ENCODE data around the gene CASQ2. TPM values are rescaled to one million over a fixed set of nuclear protein-coding genes. Genes with fewer than 3 reads are reported as not detected.

CASQ2 gene
- total RNA-seq, 1 donor from 2014 or later: not detected

DNA sequence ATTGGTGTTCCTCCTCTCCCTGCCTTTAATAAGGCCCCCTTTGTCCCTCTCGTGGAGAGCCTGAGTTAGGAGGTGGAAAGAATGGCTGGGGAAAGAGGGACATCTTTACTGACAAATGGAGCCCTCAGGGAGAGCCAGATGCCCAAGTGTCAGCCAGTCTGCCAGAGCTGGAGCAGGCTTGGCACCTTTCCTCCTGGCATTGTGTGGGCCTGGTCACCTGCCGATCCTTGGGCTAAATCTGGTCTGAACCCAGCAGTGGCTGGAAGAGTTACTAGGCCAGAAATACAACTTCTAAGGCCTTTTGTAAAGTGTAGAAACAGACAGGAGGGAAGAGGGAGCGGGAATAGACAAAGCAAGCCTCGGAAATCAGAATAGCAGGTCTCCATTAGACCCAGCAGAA, 101.8 kb downstream of the CASQ2 start:
- no peaks in the 10 kb centered on the region for H3K27me3 Mint-ChIP-seq
- TF ChIP-seq, protein P1, sequence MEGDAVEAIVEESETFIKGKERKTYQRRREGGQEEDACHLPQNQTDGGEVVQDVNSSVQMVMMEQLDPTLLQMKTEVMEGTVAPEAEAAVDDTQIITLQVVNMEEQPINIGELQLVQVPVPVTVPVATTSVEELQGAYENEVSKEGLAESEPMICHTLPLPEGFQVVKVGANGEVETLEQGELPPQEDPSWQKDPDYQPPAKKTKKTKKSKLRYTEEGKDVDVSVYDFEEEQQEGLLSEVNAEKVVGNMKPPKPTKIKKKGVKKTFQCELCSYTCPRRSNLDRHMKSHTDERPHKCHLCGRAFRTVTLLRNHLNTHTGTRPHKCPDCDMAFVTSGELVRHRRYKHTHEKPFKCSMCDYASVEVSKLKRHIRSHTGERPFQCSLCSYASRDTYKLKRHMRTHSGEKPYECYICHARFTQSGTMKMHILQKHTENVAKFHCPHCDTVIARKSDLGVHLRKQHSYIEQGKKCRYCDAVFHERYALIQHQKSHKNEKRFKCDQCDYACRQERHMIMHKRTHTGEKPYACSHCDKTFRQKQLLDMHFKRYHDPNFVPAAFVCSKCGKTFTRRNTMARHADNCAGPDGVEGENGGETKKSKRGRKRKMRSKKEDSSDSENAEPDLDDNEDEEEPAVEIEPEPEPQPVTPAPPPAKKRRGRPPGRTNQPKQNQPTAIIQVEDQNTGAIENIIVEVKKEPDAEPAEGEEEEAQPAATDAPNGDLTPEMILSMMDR (IDR thresholded peaks at IDR 0.05; ENCODE audit: unreplicated experiment): no peak
- H3K4me1 Mint-ChIP-seq (ENCODE audit: low read depth): peaks cover 14% of the 10 kb centered on the region
- H3K4me3 Mint-ChIP-seq (ENCODE audit: low read depth): no peak overlapping the region
- DNase-seq (ENCODE audit: low spot score, unreplicated experiment): no peak
- H3K36me3 Mint-ChIP-seq (ENCODE audit: insufficient read depth): peaks cover 22% of the 10 kb centered on the region
- H3K9me3 Mint-ChIP-seq (ENCODE audit: low read depth): no peaks in the 10 kb centered on the region
- peak overlapping the region; percentile 85 for H3K27ac Mint-ChIP-seq

DNA sequence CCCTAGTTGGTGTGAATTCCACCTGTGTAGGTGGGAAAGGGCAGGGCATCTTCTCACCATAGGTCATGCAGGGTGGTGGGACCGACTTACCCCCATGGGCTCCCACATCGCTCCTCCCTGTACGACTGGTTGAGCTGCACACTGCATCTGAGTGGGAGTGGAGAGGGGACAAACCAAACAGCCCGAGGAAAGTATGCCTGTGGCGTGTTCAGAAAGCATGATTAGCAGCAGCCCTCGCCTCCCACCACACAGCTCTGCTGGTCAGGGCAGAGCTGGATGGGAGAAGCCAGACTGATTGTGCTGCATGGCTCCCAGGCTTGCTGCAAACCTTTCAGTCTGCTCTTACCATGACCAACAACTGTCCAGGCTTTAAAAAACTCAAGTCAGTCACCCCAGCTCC, 102.3 kb downstream of the CASQ2 start:
- H3K27ac Mint-ChIP-seq: no peak overlapping the region
- TF ChIP-seq, protein P1 (IDR thresholded peaks at IDR 0.05; ENCODE audit: unreplicated experiment): no peak
- DNase-seq (ENCODE audit: low spot score, unreplicated experiment): no peak

DNA sequence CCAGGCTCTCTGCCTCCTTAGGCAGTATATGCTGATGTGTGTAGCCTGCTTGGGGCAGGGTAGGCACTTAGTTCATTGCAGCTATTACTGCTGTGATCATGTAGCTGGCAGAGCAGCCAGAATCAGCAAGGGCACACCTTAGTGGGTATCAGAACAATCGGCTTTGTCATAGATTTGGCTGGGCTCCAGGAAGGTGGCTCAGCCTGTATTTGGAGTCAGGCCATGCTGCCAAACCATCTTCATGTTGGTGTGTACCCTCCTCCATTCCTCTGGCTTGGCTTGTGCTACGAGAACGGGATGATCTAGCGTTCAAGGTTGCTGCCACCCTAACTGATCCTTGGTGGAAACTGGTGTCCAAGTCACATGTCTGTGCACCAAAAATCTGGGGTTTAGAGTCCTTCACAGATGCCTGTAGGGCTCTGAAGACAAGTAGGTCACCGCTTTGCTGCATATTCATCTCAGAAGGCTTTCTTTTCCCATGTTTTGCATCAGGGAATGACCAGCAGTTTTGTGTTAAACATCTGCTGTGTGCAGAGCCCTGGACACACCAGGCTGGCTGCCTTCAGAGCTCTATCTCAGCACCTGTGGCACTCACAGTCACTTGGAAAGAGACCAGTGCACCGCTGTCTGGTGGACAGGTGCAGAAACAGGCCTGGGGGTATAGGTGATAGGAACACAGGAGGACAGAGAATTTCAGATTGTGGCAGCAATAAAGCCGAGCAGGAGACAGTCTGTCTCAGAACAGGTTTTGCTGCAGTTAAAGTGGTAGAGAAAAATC, 103.0 kb downstream of the CASQ2 start:
- peak overlapping the region; percentile 69 for H3K27ac Mint-ChIP-seq
- peaks cover 24% of the 10 kb centered on the region for H3K36me3 Mint-ChIP-seq (ENCODE audit: insufficient read depth)

More for the DNA sequence above, 102.3 kb downstream of the CASQ2 start:
- peaks cover 22% of the 10 kb centered on the region for H3K36me3 Mint-ChIP-seq (ENCODE audit: insufficient read depth)
- H3K4me1 Mint-ChIP-seq (ENCODE audit: low read depth): peaks cover 9% of the 10 kb centered on the region
- H3K4me3 Mint-ChIP-seq (ENCODE audit: low read depth): no peak overlapping the region
- H3K9me3 Mint-ChIP-seq (ENCODE audit: low read depth): no peaks in the 10 kb centered on the region
- H3K27me3 Mint-ChIP-seq: no peaks in the 10 kb centered on the region

DNA sequence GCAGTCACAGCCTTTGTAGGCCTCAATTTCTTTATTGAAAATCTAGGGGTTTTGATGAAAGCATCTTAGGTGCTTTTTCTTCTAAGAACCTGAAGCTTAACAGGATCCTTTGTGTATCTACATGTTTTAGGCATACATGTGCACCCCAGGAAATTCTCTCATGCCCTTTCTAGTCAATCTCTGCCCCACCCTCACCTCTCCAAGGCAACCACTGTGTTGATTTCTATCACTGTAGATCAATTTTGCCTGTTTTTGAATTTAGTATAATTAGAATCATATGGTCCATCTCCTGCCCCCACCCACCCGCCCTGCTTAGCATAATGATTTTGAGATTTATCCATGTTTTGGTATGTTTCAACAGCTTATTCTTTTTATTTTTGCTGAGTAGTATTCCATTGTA, 107.4 kb downstream of the CASQ2 start:
- Mint-ChIP-seq H3K9me3 (ENCODE audit: low read depth) (no peaks in the 10 kb centered on the region), H3K27ac (no peak overlapping the region), H3K4me1 (ENCODE audit: low read depth) (peaks cover 3% of the 10 kb centered on the region), H3K36me3 (ENCODE audit: insufficient read depth) (peaks cover 19% of the 10 kb centered on the region), H3K4me3 (ENCODE audit: low read depth) (no peak overlapping the region), H3K27me3 (no peaks in the 10 kb centered on the region)
- TF ChIP-seq, protein P1 (IDR thresholded peaks at IDR 0.05; ENCODE audit: unreplicated experiment): no peak
- DNase-seq (ENCODE audit: low spot score, unreplicated experiment): no peak

More for the DNA sequence above, 103.0 kb downstream of the CASQ2 start:
- no peak overlapping the region for H3K4me3 Mint-ChIP-seq (ENCODE audit: low read depth)
- no peaks in the 10 kb centered on the region for H3K27me3 Mint-ChIP-seq
- peaks cover 3% of the 10 kb centered on the region for H3K4me1 Mint-ChIP-seq (ENCODE audit: low read depth)
- TF ChIP-seq, protein P1 (IDR thresholded peaks at IDR 0.05; ENCODE audit: unreplicated experiment): no peak
- no peak for DNase-seq (ENCODE audit: low spot score, unreplicated experiment)
- H3K9me3 Mint-ChIP-seq (ENCODE audit: low read depth): no peaks in the 10 kb centered on the region

DNA sequence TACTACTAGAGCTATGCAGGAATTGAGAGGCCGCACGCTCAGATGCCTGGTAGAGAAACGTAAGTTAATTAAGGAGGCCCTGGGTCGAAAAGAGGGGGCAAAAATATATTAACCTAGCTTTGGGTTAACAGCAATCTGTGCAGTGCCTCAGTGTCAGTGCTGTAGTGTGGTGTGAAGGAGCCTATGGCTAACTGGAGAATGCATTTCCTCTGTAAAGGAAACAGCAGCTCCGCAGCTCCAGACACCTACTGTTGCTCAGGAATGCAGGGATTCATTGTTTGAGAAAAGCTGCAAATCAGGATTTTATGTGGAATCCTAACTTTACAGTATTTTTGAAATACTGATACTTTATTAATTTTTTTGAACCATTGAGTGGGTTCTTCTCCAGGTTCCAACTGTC, 108.4 kb downstream of the CASQ2 start:
- DNase-seq (ENCODE audit: low spot score, unreplicated experiment): no peak
- Mint-ChIP-seq H3K27me3 (no peaks in the 10 kb centered on the region), H3K4me1 (ENCODE audit: low read depth) (peaks cover 6% of the 10 kb centered on the region), H3K4me3 (ENCODE audit: low read depth) (no peak overlapping the region), H3K27ac (no peak overlapping the region), H3K36me3 (ENCODE audit: insufficient read depth) (peaks cover 16% of the 10 kb centered on the region), H3K9me3 (ENCODE audit: low read depth) (no peaks in the 10 kb centered on the region)
- TF ChIP-seq, protein P1 (IDR thresholded peaks at IDR 0.05; ENCODE audit: unreplicated experiment): no peak
